ENCODE data around the gene MTMR12. TPM values are rescaled to one million over a fixed set of nuclear protein-coding genes. Genes with fewer than 3 reads are reported as not detected.

MTMR12 gene
- total RNA-seq, 5 donors from 2014 or later (not counting 1 experiment from before 2014, with no cell fraction given): 19.3 to 22.2 (median 20.0) TPM

DNA sequence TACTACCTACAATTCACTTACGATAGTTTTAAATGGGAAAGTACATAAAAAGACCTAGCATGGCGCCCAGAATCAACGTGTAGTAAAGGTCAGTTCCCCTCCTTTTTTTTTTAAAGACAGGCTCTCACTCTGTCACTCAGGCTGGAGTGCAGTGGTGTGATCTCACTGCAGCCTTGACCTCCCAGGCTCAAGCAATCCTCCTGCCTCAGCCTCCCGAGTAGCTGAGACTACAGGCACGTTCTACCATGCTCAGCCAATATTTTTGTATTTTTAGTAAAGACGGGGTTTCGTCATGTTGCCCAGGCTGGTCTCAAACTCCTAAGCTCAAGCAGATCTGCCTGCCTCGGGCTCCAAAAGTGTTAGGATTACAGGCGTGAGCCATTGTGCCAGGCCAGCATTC, 40.7 kb upstream of the MTMR12 start:
- H3K4me1 Mint-ChIP-seq: no peaks in the 10 kb centered on the region
- POLR2A ChIA-PET: no interaction called here
- Histone ChIP-seq H3K36me3 (ENCODE audit: control insufficient read depth in 2 of 2, extremely low read depth in 1 of 2, insufficient read depth in 1 of 2, low read length in 1 of 2) (peaks cover 0 to 20% of the 10 kb centered on the region in 2 donors), H3K27ac (ENCODE audit: low read length) (no peak overlapping the region), H3K4me1 (ENCODE audit: control insufficient read depth in 1 of 2, extremely low read depth in 1 of 2, insufficient read depth in 2 of 2, low read length in 2 of 2) (no peaks in the 10 kb centered on the region), H3K4me3 (ENCODE audit: control insufficient read depth in 1 of 2, extremely low read depth in 1 of 2, low read length in 1 of 2) (no peak overlapping the region), H3K27me3 (replicated peaks in 1 of 2; ENCODE audit: control insufficient read depth in 2 of 2, extremely low read depth in 1 of 2, insufficient read depth in 2 of 2, low read length in 1 of 2) (no peaks in the 10 kb centered on the region), H3K9me3 (no peaks in the 10 kb centered on the region)
- CTCF ChIA-PET: no interaction called here
- no peaks in the 10 kb centered on the region for H3K27me3 Mint-ChIP-seq
- H3K27ac Mint-ChIP-seq: no peak overlapping the region
- WGBS (ENCODE audit: insufficient coverage): 96% methylated on average over 4 of the region's 9 CpGs
- H3K9me3 Mint-ChIP-seq: no peaks in the 10 kb centered on the region
- DNase-seq: no peak
- H3K36me3 Mint-ChIP-seq: peaks cover 19% of the 10 kb centered on the region
- no peak for ATAC-seq (replicated peaks in 1 of 4)
- no peak overlapping the region for H3K4me3 Mint-ChIP-seq

DNA sequence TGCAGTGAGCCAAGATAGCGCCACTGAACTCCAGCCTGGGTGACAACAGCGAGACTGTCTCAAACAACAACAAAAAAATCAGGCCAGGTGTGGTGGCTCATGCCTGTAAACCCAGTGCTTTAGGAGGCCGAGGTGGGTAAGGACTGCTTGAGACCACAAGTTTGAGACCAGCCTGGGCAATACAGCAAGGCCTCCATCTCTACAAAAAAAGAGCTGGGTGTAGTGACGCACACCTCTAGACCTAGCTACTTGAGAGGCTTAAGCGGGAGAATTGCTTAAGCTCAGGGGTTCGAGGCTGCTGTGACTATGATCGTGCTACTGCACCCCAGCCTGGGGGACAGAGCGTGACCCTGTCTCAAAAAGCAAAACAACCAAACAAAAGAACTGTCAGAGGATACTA, 39.9 kb upstream of the MTMR12 start:
- H3K4me3 ChIP-seq (ENCODE audit: control insufficient read depth in 1 of 2, extremely low read depth in 1 of 2, low read length in 1 of 2): no peak overlapping the region
- no peak overlapping the region for H3K27ac ChIP-seq (ENCODE audit: low read length)
- Mint-ChIP-seq H3K27ac (no peak overlapping the region), H3K36me3 (peaks cover 17% of the 10 kb centered on the region), H3K27me3 (no peaks in the 10 kb centered on the region), H3K9me3 (peaks cover 0 to 2% (median 1%) of the 10 kb centered on the region in 3 donors), H3K4me1 (no peaks in the 10 kb centered on the region), H3K4me3 (no peak overlapping the region)
- POLR2A ChIA-PET: no interaction called here
- WGBS (ENCODE audit: insufficient coverage): 90% methylated on average over 5 of the region's 8 CpGs
- H3K9me3 ChIP-seq: no peaks in the 10 kb centered on the region
- H3K27me3 ChIP-seq (replicated peaks in 1 of 2; ENCODE audit: control insufficient read depth in 2 of 2, extremely low read depth in 1 of 2, insufficient read depth in 2 of 2, low read length in 1 of 2): no peaks in the 10 kb centered on the region
- H3K36me3 ChIP-seq (ENCODE audit: control insufficient read depth in 2 of 2, extremely low read depth in 1 of 2, insufficient read depth in 1 of 2, low read length in 1 of 2): peaks cover 0 to 19% of the 10 kb centered on the region in 2 donors
- ATAC-seq (replicated peaks in 1 of 4) (no peak), DNase-seq (no peak)
- H3K4me1 ChIP-seq (ENCODE audit: control insufficient read depth in 1 of 2, extremely low read depth in 1 of 2, insufficient read depth in 2 of 2, low read length in 2 of 2): no peaks in the 10 kb centered on the region
- CTCF ChIA-PET: no interaction called here

DNA sequence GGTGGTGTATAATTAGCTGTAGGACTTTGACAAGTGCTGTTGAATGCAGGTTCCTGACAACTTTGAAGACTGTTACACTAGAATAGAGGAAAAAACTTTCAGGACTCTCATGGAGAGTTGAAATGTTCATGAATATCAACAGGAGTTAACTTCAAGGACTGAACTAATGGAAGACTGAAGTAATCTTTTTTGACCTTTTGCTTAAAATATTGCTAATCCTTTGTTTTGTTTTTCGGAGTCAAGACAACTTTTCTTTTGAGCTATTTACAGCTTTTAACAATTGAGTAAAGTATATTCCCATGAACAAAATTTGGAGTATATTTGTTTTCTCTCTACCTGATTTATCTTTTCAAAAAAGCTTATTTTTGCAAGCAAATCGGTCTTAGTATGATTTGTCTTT, 34.1 kb upstream of the MTMR12 start:
- Histone ChIP-seq H3K4me3 (ENCODE audit: control insufficient read depth in 1 of 2, extremely low read depth in 1 of 2, low read length in 1 of 2) (no peak overlapping the region), H3K27me3 (replicated peaks in 1 of 2; ENCODE audit: control insufficient read depth in 2 of 2, extremely low read depth in 1 of 2, insufficient read depth in 2 of 2, low read length in 1 of 2) (peaks cover 0 to 2% of the 10 kb centered on the region in 2 experiments), H3K36me3 (ENCODE audit: control insufficient read depth in 2 of 2, extremely low read depth in 1 of 2, insufficient read depth in 1 of 2, low read length in 1 of 2) (no peaks in the 10 kb centered on the region), H3K9me3 (no peaks in the 10 kb centered on the region), H3K27ac (ENCODE audit: low read length) (no peak overlapping the region), H3K4me1 (ENCODE audit: control insufficient read depth in 1 of 2, extremely low read depth in 1 of 2, insufficient read depth in 2 of 2, low read length in 2 of 2) (no peaks in the 10 kb centered on the region)
- Mint-ChIP-seq H3K27ac (no peak overlapping the region), H3K4me1 (no peaks in the 10 kb centered on the region), H3K4me3 (no peak overlapping the region), H3K36me3 (no peaks in the 10 kb centered on the region), H3K9me3 (peaks cover 0 to 6% (median 4%) of the 10 kb centered on the region in 3 donors), H3K27me3 (peaks cover 3% of the 10 kb centered on the region in 2 donors)
- no peak for DNase-seq
- CTCF ChIA-PET: no interaction called here
- no CpG with 5 or more reads among the region's 2 CpGs for WGBS (ENCODE audit: insufficient coverage)
- POLR2A ChIA-PET: no interaction called here
- no peak for ATAC-seq (replicated peaks in 1 of 4)

DNA sequence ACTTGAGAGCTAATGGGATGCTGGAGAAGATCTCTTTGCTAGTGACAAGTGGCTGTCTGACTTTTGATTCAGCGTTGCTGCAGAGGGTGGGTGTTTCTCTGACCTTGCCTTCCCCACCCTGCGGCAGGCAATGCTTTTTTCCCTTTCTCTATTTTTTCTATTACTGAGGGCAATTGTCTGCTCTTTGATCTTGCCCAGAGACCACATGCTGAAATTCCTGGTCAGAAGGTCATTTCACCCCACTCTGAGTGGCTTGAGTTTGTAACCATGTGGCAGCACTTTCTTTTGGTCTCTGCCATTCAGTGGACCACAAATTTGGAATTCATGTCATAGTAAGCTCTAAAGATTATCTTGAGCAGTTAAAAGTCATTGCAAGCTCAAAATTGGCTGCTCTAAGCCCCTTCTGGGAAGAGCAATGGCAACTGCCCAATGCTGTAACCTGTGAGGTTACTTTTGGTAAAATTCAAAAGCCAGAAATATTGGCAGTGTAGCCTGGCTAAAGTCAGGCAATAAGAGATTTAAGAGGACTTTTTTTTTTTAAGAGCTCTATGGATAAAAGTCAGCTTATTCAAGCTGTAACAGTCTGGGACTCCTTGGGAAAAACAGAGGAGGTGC, 30.4 kb upstream of the MTMR12 start:
- H3K4me3 ChIP-seq (ENCODE audit: control insufficient read depth in 1 of 2, extremely low read depth in 1 of 2, low read length in 1 of 2): no peak overlapping the region
- Mint-ChIP-seq H3K36me3 (peaks cover 3% of the 10 kb centered on the region), H3K4me1 (no peaks in the 10 kb centered on the region), H3K27me3 (peaks cover 3% of the 10 kb centered on the region in 2 donors), H3K27ac (no peak overlapping the region), H3K9me3 (peaks cover 7 to 27% (median 12%) of the 10 kb centered on the region in 3 donors), H3K4me3 (no peak overlapping the region)
- ChIA-PET CTCF (interaction anchor here in 1 of 2 donors (0.8 kb wide), 1 partner anchor 13 kb away, joined by 4 read pairs; no protein-coding TSS in a partner anchor), POLR2A (no interaction called here)
- no peaks in the 10 kb centered on the region for H3K4me1 ChIP-seq (ENCODE audit: control insufficient read depth in 1 of 2, extremely low read depth in 1 of 2, insufficient read depth in 2 of 2, low read length in 2 of 2)
- H3K36me3 ChIP-seq (ENCODE audit: control insufficient read depth in 2 of 2, extremely low read depth in 1 of 2, insufficient read depth in 1 of 2, low read length in 1 of 2): no peaks in the 10 kb centered on the region
- ATAC-seq (replicated peaks in 1 of 4) (no peak), DNase-seq (no peak)
- WGBS (ENCODE audit: insufficient coverage): no CpG with 5 or more reads among the region's 2 CpGs
- peaks cover 2% of the 10 kb centered on the region for H3K9me3 ChIP-seq
- no peak overlapping the region for H3K27ac ChIP-seq (ENCODE audit: low read length)
- H3K27me3 ChIP-seq (replicated peaks in 1 of 2; ENCODE audit: control insufficient read depth in 2 of 2, extremely low read depth in 1 of 2, insufficient read depth in 2 of 2, low read length in 1 of 2): peaks cover 0 to 3% of the 10 kb centered on the region in 2 experiments

DNA sequence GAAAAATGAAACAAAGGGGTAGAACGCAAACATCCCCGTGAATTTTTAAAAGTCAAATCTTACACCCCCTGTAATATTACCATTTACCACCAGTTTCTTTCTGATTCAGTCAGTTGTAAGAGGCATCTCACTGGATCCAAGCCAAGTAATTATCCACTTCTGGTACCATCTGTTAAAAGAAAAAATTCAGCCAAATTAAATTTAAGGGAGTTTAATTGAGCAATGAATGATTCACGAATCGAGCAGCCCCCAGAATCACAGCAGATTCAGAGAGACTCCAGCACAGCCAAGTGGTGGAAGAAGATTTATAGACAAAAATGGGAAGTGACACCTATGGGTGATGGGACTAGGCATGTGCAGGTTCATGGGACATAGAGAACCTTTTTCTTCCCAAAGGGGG, 29.9 kb upstream of the MTMR12 start:
- ChIA-PET POLR2A (no interaction called here), CTCF (interaction anchor here (0.8 to 1.0 kb wide), 2 partner anchors 11 to 13 kb away, joined by 3 to 4 read pairs; no protein-coding TSS in a partner anchor)
- Histone ChIP-seq H3K4me3 (ENCODE audit: control insufficient read depth in 1 of 2, extremely low read depth in 1 of 2, low read length in 1 of 2) (no peak overlapping the region), H3K9me3 (peaks cover 2% of the 10 kb centered on the region), H3K27me3 (replicated peaks in 1 of 2; ENCODE audit: control insufficient read depth in 2 of 2, extremely low read depth in 1 of 2, insufficient read depth in 2 of 2, low read length in 1 of 2) (peaks cover 0 to 3% of the 10 kb centered on the region in 2 experiments), H3K4me1 (ENCODE audit: control insufficient read depth in 1 of 2, extremely low read depth in 1 of 2, insufficient read depth in 2 of 2, low read length in 2 of 2) (no peaks in the 10 kb centered on the region), H3K27ac (ENCODE audit: low read length) (no peak overlapping the region), H3K36me3 (ENCODE audit: control insufficient read depth in 2 of 2, extremely low read depth in 1 of 2, insufficient read depth in 1 of 2, low read length in 1 of 2) (no peaks in the 10 kb centered on the region)
- WGBS (ENCODE audit: insufficient coverage): 54% methylated on average over 2 of the region's 4 CpGs
- no peak for ATAC-seq (replicated peaks in 1 of 4)
- Mint-ChIP-seq H3K36me3 (peaks cover 6% of the 10 kb centered on the region), H3K4me3 (no peak overlapping the region), H3K9me3 (peaks cover 7 to 28% (median 12%) of the 10 kb centered on the region in 3 donors), H3K27me3 (peaks cover 3% of the 10 kb centered on the region in 2 donors), H3K27ac (no peak overlapping the region), H3K4me1 (no peaks in the 10 kb centered on the region)
- DNase-seq: no peak

DNA sequence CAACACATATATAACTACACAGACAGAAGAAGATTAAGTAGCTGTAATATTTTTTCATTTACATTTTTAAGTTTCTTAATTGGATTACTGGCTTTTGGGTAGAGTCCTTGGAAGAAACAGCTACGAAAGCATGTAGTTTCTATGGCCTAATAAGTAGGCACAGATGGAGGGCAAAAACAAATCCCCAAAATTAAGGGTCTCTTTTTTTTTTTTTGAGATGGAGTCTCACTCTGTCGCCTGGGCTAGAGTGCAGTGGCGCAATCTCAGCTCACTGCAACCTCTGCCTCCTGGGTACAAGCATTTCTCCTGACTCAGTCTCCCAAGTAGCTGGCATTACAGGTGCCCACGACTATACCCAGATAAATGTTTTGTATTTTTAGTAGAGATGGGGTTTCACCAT, 27.1 kb upstream of the MTMR12 start:
- no CpG with 5 or more reads among the region's 4 CpGs for WGBS (ENCODE audit: insufficient coverage)
- Histone ChIP-seq H3K4me1 (ENCODE audit: control insufficient read depth in 1 of 2, extremely low read depth in 1 of 2, insufficient read depth in 2 of 2, low read length in 2 of 2) (no peaks in the 10 kb centered on the region), H3K9me3 (peaks cover 2% of the 10 kb centered on the region), H3K27me3 (replicated peaks in 1 of 2; ENCODE audit: control insufficient read depth in 2 of 2, extremely low read depth in 1 of 2, insufficient read depth in 2 of 2, low read length in 1 of 2) (peaks cover 0 to 3% of the 10 kb centered on the region in 2 experiments), H3K27ac (ENCODE audit: low read length) (no peak overlapping the region), H3K4me3 (ENCODE audit: control insufficient read depth in 1 of 2, extremely low read depth in 1 of 2, low read length in 1 of 2) (no peak overlapping the region), H3K36me3 (ENCODE audit: control insufficient read depth in 2 of 2, extremely low read depth in 1 of 2, insufficient read depth in 1 of 2, low read length in 1 of 2) (no peaks in the 10 kb centered on the region)
- Mint-ChIP-seq H3K4me1 (no peaks in the 10 kb centered on the region), H3K36me3 (peaks cover 6% of the 10 kb centered on the region), H3K9me3 (peaks cover 7 to 24% (median 10%) of the 10 kb centered on the region in 3 donors), H3K27ac (no peak overlapping the region), H3K27me3 (peaks cover 3% of the 10 kb centered on the region in 2 donors), H3K4me3 (no peak overlapping the region)
- ChIA-PET CTCF (interaction anchor here (0.6 to 1.0 kb wide), 3 partner anchors 108 to 250 kb away, joined by 3 to 4 read pairs (median 3); no protein-coding TSS in a partner anchor), POLR2A (no interaction called here)
- DNase-seq (no peak), ATAC-seq (replicated peaks in 1 of 4) (no peak)
